ENCODE measurements around the gene PIGK. TPM values are rescaled to one million over a fixed set of nuclear protein-coding genes. Genes with fewer than 3 reads are reported as not detected.

The PIGK gene
- total RNA-seq, 2 donors from 2014 or later = 5.9 to 9.9 TPM

DNA sequence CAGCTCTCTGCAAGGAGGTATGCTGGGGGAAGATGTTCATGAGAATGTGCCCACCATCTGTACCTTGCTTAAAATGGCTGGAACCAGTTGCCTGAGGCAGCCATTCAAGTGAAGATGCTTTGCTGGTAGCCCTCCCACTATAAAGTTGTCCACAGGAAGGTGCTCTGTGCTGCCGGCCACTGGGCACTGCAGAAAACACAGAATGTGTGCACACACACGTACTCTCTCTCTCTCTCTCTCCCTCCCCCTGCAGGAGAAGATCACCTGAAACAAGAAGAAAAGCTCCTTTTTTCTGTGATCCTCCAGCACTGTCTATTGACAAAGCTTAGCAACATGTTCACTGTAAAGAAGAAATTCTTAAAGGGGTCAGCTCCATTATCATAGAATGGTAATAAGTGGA is 134.8 kb downstream of the PIGK start:
- intact Hi-C loops (cut with DNase I) = no loop called here
- H3K4me3 ChIP-seq = no peak overlapping the region
- no peaks in the 10 kb centered on the region for H3K27me3 ChIP-seq
- WGBS, 2 donors = 55 to 75% methylated on average over 2 of the region's 2 CpGs
- DNase-seq = no peak
- no peaks in the 10 kb centered on the region for H3K36me3 ChIP-seq (replicated peaks in 1 of 2; ENCODE audit: insufficient read depth in 1 of 2, low read depth in 2 of 2)
- H3K27ac ChIP-seq = no peak overlapping the region
- no peak for ATAC-seq
- no peaks in the 10 kb centered on the region for H3K9me3 ChIP-seq
- no peak for TF ChIP-seq POLR2A (IDR thresholded peaks at IDR 0.05)
- TF ChIP-seq CTCF (IDR thresholded peaks at IDR 0.05) = no peak
- H3K4me1 ChIP-seq = no peaks in the 10 kb centered on the region

DNA sequence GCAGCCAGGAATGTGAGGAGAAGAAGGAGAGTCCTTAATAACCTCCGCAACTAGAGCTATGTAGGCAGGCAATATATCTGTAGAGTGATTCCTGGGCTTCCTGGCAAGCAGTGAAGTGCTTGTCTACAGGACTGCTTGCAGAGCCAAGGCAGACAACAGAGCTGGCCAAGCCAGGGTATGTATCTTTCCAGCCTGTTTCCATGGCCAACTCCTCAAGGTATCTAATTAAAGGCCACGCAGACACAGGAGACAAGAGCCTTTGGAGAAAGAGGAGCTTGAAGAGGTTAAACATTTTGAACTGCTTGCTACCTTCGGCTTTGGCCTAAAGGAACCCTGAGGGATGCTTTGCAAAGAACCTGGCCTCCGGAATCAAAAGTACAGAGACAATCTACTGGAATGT is 137.4 kb downstream of the PIGK start:
- 72 to 77% methylated on average over 4 of the region's 4 CpGs for WGBS, 2 donors
- Histone ChIP-seq H3K4me3 (no peak overlapping the region), H3K27me3 (no peaks in the 10 kb centered on the region), H3K4me1 (no peaks in the 10 kb centered on the region), H3K9me3 (no peaks in the 10 kb centered on the region), H3K27ac (no peak overlapping the region), H3K36me3 (replicated peaks in 1 of 2; ENCODE audit: insufficient read depth in 1 of 2, low read depth in 2 of 2) (no peaks in the 10 kb centered on the region)
- intact Hi-C loops (cut with DNase I) = no loop called here
- DNase-seq (no peak), ATAC-seq (no peak)
- no peak for TF ChIP-seq POLR2A (IDR thresholded peaks at IDR 0.05)
- TF ChIP-seq CTCF (IDR thresholded peaks at IDR 0.05) = no peak

GRCh38 chr1:77076759-77077158 is 142.5 kb downstream of the PIGK start:
- TF ChIP-seq POLR2A (IDR thresholded peaks at IDR 0.05) = no peak
- TF ChIP-seq CTCF (IDR thresholded peaks at IDR 0.05) = no peak

DNA sequence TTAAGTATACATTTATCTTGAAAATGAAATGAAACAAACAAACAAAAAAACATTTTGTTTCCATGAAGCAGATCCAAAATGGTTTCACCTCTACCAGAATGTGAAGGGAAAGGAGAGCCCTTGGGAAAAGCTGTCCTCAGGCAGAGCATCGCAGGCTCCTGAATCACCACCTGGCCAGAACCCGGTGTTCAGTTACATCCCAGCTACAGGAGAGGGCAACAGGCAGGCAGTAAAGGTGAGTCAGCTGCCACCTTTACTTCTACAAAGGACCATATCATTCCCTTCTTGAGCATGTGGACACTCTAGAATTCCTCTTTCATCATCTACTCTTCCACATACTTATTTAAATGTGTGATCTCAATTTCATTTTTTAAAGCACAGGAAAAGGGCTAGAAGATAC is 151.2 kb downstream of the PIGK start:
- TF ChIP-seq POLR2A (IDR thresholded peaks at IDR 0.05) (no peak), CTCF (IDR thresholded peaks at IDR 0.05) (no peak)
- no peaks in the 10 kb centered on the region for H3K9me3 ChIP-seq
- no peak for DNase-seq
- H3K4me1 ChIP-seq = no peaks in the 10 kb centered on the region
- no peak overlapping the region for H3K27ac ChIP-seq
- intact Hi-C loops (cut with DNase I) = no loop called here
- H3K36me3 ChIP-seq (replicated peaks in 1 of 2; ENCODE audit: insufficient read depth in 1 of 2, low read depth in 2 of 2) = no peaks in the 10 kb centered on the region
- no peak for ATAC-seq
- WGBS, 2 donors = 72 to 78% methylated on average over 2 of the region's 2 CpGs
- H3K27me3 ChIP-seq = no peaks in the 10 kb centered on the region
- no peak overlapping the region for H3K4me3 ChIP-seq

More at GRCh38 chr1:77076759-77077158, 142.5 kb downstream of the PIGK start:
- Histone ChIP-seq H3K9me3 (no peaks in the 10 kb centered on the region), H3K27me3 (no peaks in the 10 kb centered on the region), H3K27ac (no peak overlapping the region), H3K36me3 (replicated peaks in 1 of 2; ENCODE audit: insufficient read depth in 1 of 2, low read depth in 2 of 2) (no peaks in the 10 kb centered on the region), H3K4me3 (no peak overlapping the region), H3K4me1 (no peaks in the 10 kb centered on the region)
- intact Hi-C loops (cut with DNase I) = no loop called here
- 59 to 64% methylated on average over 2 of the region's 2 CpGs for WGBS, 2 donors
- ATAC-seq (no peak), DNase-seq (no peak)

DNA sequence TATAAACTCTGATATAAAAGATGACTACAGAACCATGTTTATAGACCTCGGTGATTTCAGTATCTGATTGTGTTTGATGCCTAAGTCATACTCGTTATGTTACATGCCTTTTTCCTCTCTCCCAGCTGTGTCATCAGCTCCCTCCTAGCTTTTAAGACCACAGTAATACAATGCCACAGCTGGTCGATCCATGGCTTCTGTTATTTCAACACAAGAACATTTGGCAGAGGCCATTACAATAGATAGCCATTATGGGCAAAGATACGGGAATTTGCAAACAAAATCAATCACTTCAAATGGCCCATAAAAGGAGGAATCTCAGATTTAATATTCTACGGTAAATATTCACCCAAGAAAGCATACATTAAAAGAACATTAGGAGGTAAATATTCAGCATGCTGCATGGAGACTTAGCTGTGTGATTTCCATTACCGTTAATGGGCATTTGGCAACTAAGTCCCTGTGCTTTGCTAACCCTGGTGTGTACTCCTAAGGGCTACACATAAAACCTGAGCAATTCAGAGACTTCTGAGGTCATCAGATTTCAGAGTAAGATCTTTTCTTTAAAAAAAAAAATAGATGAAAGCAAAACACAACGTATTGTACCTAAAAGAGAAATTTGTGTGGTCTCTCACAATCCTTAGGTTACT is 153.4 kb downstream of the PIGK start:
- WGBS, 2 donors = 55% methylated on average over 7 of the region's 7 CpGs
- no peaks in the 10 kb centered on the region for H3K9me3 ChIP-seq
- no peaks in the 10 kb centered on the region for H3K4me1 ChIP-seq
- intact Hi-C loops (cut with DNase I) = no loop called here
- no peak for ATAC-seq
- no peak overlapping the region for H3K4me3 ChIP-seq
- H3K27me3 ChIP-seq = no peaks in the 10 kb centered on the region
- H3K27ac ChIP-seq = no peak overlapping the region
- no peak for DNase-seq
- no peaks in the 10 kb centered on the region for H3K36me3 ChIP-seq (replicated peaks in 1 of 2; ENCODE audit: insufficient read depth in 1 of 2, low read depth in 2 of 2)
- no peak for TF ChIP-seq POLR2A (IDR thresholded peaks at IDR 0.05)
- no peak for TF ChIP-seq CTCF (IDR thresholded peaks at IDR 0.05)
